DND-41 (cell line): ENCODE measurements around the gene MLLT11.
A peak's percentile ranks its signal among the peaks of the same experiment; 100 is the strongest.

Experiments
- ATAC-seq: fragments of 200-7000 bp; cut with Tn5 transposase; 3 replicates; pipeline ENCODE4 v1.9.1; 2021; ENCODE audit warnings: low read depth; ENCODE audit not compliant: insufficient read depth
- DNase-seq: peaks from one replicate; pipeline ENCODE4 v3.0.0-alpha.2; 2020
- H2AFZ ChIP-seq: 2 replicates; pipeline ENCODE4 v1.6.0; 2012; ENCODE audit warnings: low read depth, low read length
- H3K27ac ChIP-seq: 2 replicates; pipeline ENCODE4 v1.5.1; 2012; ENCODE audit warnings: low read length, inconsistent platforms
- H3K27me3 ChIP-seq: fragments of 200-600 bp; sonication (generic); 2 replicates; pipeline ENCODE4 v1.6.0; 2012; ENCODE audit warnings: low read length, mild to moderate bottlenecking, inconsistent platforms; ENCODE audit not compliant: insufficient read depth, poor library complexity
- H3K36me3 ChIP-seq: 2 replicates; pipeline ENCODE4 v1.5.1; 2012; ENCODE audit warnings: low read length, inconsistent platforms; ENCODE audit not compliant: insufficient read depth
- H3K4me1 ChIP-seq: 2 replicates; pipeline ENCODE4 v1.5.1; 2012; ENCODE audit warnings: mild to moderate bottlenecking, low read length; ENCODE audit not compliant: insufficient read depth
- H3K4me2 ChIP-seq: 2 replicates; pipeline ENCODE4 v1.6.0; 2012; ENCODE audit warnings: mild to moderate bottlenecking, moderate library complexity, low read length, inconsistent platforms; ENCODE audit not compliant: insufficient read depth
- H3K4me3 ChIP-seq, 2 experiments: fragments of 200-600 bp in 1 of 2; shearing (Covaris generic) in 1 of 2; 2 replicates each; pipeline ENCODE4 v1.5.1; 2012 to 2016; ENCODE audit warnings: inconsistent platforms in 2 of 2, low read length in 2 of 2, mild to moderate bottlenecking in 2 of 2, low read depth in 1 of 2, moderate library complexity in 1 of 2
- H3K79me2 ChIP-seq: 2 replicates; pipeline ENCODE4 v1.6.0; 2012; ENCODE audit warnings: low read length, inconsistent platforms; ENCODE audit not compliant: insufficient read depth
- H3K9ac ChIP-seq: 2 replicates; pipeline ENCODE4 v1.6.0; 2012; ENCODE audit warnings: low read depth, mild to moderate bottlenecking, inconsistent platforms, low read length, moderate library complexity
- H3K9me3 ChIP-seq: 2 replicates; pipeline ENCODE4 v1.5.1; 2012; ENCODE audit warnings: low read length, moderate library complexity, mild to moderate bottlenecking, inconsistent platforms; ENCODE audit not compliant: insufficient read depth, severe bottlenecking
- H4K20me1 ChIP-seq: 2 replicates; pipeline ENCODE4 v1.6.0; 2012; ENCODE audit warnings: low read length; ENCODE audit not compliant: insufficient read depth
- CTCF ChIP-seq: IDR thresholded peaks from 2 replicates; pipeline ENCODE4 v1.5.1; 2012; ENCODE audit warnings: borderline replicate concordance, low read length, moderate library complexity, mild to moderate bottlenecking; ENCODE audit not compliant: poor library complexity, severe bottlenecking; ENCODE audit errors: extremely low read depth
- EZH2 ChIP-seq: IDR thresholded peaks from 3 replicates; pipeline ENCODE4 v1.6.1; 2012; ENCODE audit warnings: borderline replicate concordance, low read depth, mild to moderate bottlenecking, moderate library complexity, low read length, inconsistent platforms; ENCODE audit not compliant: severe bottlenecking

Gene MLLT11

GRCh38 chr1:151013518-151013917, 46.7 kb upstream of the MLLT11 start:
- Histone ChIP-seq H3K79me2 (peaks cover 49% of the 10 kb centered on the region), H3K9me3 (no peaks in the 10 kb centered on the region), H3K9ac (no peak overlapping the region), H3K27ac (no peak overlapping the region), H3K4me1 (peaks cover 27% of the 10 kb centered on the region), H3K4me3 (no peak overlapping the region), H3K27me3 (no peaks in the 10 kb centered on the region), H2AFZ (no peak overlapping the region), H4K20me1 (no peaks in the 10 kb centered on the region), H3K36me3 (peaks cover 21% of the 10 kb centered on the region), H3K4me2 (no peak overlapping the region)
- no peak for ATAC-seq
- TF ChIP-seq EZH2 (no peak), CTCF (no peak)
- no peak for DNase-seq

GRCh38 chr1:151024540-151025146, 35.6 kb upstream of the MLLT11 start:
- Histone ChIP-seq H4K20me1 (no peaks in the 10 kb centered on the region), H3K36me3 (peaks cover 51% of the 10 kb centered on the region), H3K9ac (no peak overlapping the region), H3K4me2 (no peak overlapping the region), H3K4me1 (no peaks in the 10 kb centered on the region), H3K4me3 (no peak overlapping the region), H2AFZ (no peak overlapping the region), H3K9me3 (no peaks in the 10 kb centered on the region), H3K79me2 (no peaks in the 10 kb centered on the region), H3K27me3 (no peaks in the 10 kb centered on the region), H3K27ac (no peak overlapping the region)
- ATAC-seq (peak; percentile 98), DNase-seq (peak; percentile 80)
- TF ChIP-seq CTCF (peak; percentile 91), EZH2 (no peak)

- no peak overlapping the region for H3K4me2 ChIP-seq
- DNase-seq (no peak), ATAC-seq (no peak)
- no peaks in the 10 kb centered on the region for H3K79me2 ChIP-seq
- no peaks in the 10 kb centered on the region for H3K4me1 ChIP-seq
- H4K20me1 ChIP-seq = no peaks in the 10 kb centered on the region
- no peaks in the 10 kb centered on the region for H3K9me3 ChIP-seq
- H3K9ac ChIP-seq = no peak overlapping the region
- no peak overlapping the region for H3K27ac ChIP-seq
- no peak overlapping the region for H3K4me3 ChIP-seq
- no peak overlapping the region for H2AFZ ChIP-seq
- no peaks in the 10 kb centered on the region for H3K27me3 ChIP-seq
- no peak for TF ChIP-seq EZH2
- no peak for TF ChIP-seq CTCF
- peaks cover 58% of the 10 kb centered on the region for H3K36me3 ChIP-seq
Measured at GRCh38 chr1:151026460-151026859, 33.7 kb upstream of the MLLT11 start.

GRCh38 chr1:151032164-151032563, 28.0 kb upstream of the MLLT11 start:
- Histone ChIP-seq H3K36me3 (peaks cover 57% of the 10 kb centered on the region), H3K27ac (no peak overlapping the region), H3K4me2 (no peak overlapping the region), H3K4me1 (no peaks in the 10 kb centered on the region), H4K20me1 (no peaks in the 10 kb centered on the region), H3K9ac (no peak overlapping the region), H3K4me3 (no peak overlapping the region), H3K79me2 (no peaks in the 10 kb centered on the region), H2AFZ (no peak overlapping the region), H3K9me3 (no peaks in the 10 kb centered on the region), H3K27me3 (no peaks in the 10 kb centered on the region)
- ATAC-seq (no peak), DNase-seq (no peak)
- TF ChIP-seq EZH2 (no peak), CTCF (no peak)
